Ovary (tissue), 9 donors: ENCODE data around the gene NECAB2. TPM values are rescaled to one million over a fixed set of nuclear protein-coding genes. Genes with fewer than 3 reads are reported as not detected.

Experiments
- DNase-seq, 5 donors: peaks; one replicate each; pipeline ENCODE4 v3.0.0-alpha.2; 2019 to 2020
- H3K27ac ChIP-seq, 2 donors: fragments of 200-600 bp; one replicate each; pipeline versions ENCODE4 v1.5.1 to v1.8.0; 2019 to 2022
- H3K27me3 ChIP-seq: fragments of 200-600 bp; one replicate; pipeline ENCODE4 v1.8.0; 2022
- H3K36me3 ChIP-seq: fragments of 200-600 bp; sonication (generic); one replicate; pipeline ENCODE4 v1.5.1; 2019
- H3K4me1 ChIP-seq: one replicate; pipeline ENCODE4 v1.8.1; 2013; ENCODE audit warnings: mild to moderate bottlenecking, moderate library complexity; ENCODE audit not compliant: insufficient read depth
- H3K4me3 ChIP-seq: fragments of 200-600 bp; sonication (generic); one replicate; pipeline ENCODE4 v1.5.1; 2017
- H3K9me3 ChIP-seq, 2 donors: fragments of 200-600 bp in 1 of 2; sonication (generic) in 1 of 2; one replicate each; pipeline versions ENCODE4 v1.5.1 to v1.8.1; 2013 to 2019; ENCODE audit warnings: mild to moderate bottlenecking in 1 of 2, moderate library complexity in 1 of 2
- EP300 ChIP-seq: sonication (generic); formaldehyde crosslinking; IDR thresholded peaks from one replicate; pipeline ENCODE4 v1.6.1; 2017; ENCODE audit warnings: antibody characterized with exemption
- POLR2A ChIP-seq: fragments of 450-650 bp; IDR thresholded peaks from one replicate; pipeline ENCODE4 v1.6.1; 2017; ENCODE audit warnings: antibody characterized with exemption, mild to moderate bottlenecking, moderate library complexity
- WGBS, 3 donors: extraction: QIAGEN DNeasy Blood & Tissue Kit in 1 of 3; methylation state at CpG; one replicate each; pipeline versions ENCODE4 v1.1.5 to v1.1.7; 2013 to 2017; 5-methylcytosine and 5-hydroxymethylcytosine counted together
- intact Hi-C, 4 donors: fragments of 100-400 bp; cut with DNase I; formaldehyde crosslinking; loops; one replicate each; pipeline versions ENCODE4 v1.11.0 to v1.15.1; 2022 to 2023
- polyA plus RNA-seq, 2 donors: library from polyadenylated mRNA; stranded (reverse); fragments of 200-250 nt in 1 of 2; fragments of 350-450 nt in 1 of 2; fragmentation: Illumina TruSeq in 1 of 2; extraction: RNeasy Lipid Tissue Mini Kit (QIAGEN cat#74804) in 1 of 2; gene quantifications; one replicate each; pipeline ENCODE4 v1.2.3, GENCODE V29; 2013 to 2014
- total RNA-seq, 7 donors: library from RNA; depleted of rRNA in 2 of 7; stranded (reverse); fragments of >200 nt in 2 of 7; fragmentation: NEBNext Ultra II Directional in 3 of 7; extraction: Animal tissue kit (Norgen Biotek cat#: 25700) in 3 of 7; gene quantifications; one replicate each; pipeline versions ENCODE4 v1.1.0 to v1.2.4, GENCODE V29; 2016 to 2023
- TF ChIP-seq, protein P1 (sequence below), 3 donors: fragments of 450-650 bp in 2 of 3; fragments of 200-600 bp in 1 of 3; IDR thresholded peaks; one replicate each; pipeline versions ENCODE4 v1.5.1 to v1.8.0; 2016 to 2022; ENCODE audit warnings: antibody characterized with exemption in 3 of 3, mild to moderate bottlenecking in 1 of 3
- donor health status: DM: no; HTN: no; CAD: no; lungs with moderate emphysema.
- donor health status: DM: no; HTN: no; CAD: no.
- donor health status: Bipolar disorder and iron deficiency.
- donor health status: DM: yes; HTN: yes; CAD: no.
- donor health status: DM: no; HTN: no; CAD: no.
- donor health status: DM: yes; HTN: yes; CAD: no.

NECAB2 gene
- total and polyA plus RNA-seq, 9 donors: 0.20 to 1.6 (median 0.50) TPM; not detected in 4

- H3K36me3 ChIP-seq: no peaks in the 10 kb centered on the region
- H3K4me3 ChIP-seq: no peak overlapping the region
- no peaks in the 10 kb centered on the region for H3K9me3 ChIP-seq
- no peak overlapping the region for H3K27ac ChIP-seq
- no peaks in the 10 kb centered on the region for H3K4me1 ChIP-seq
- TF ChIP-seq POLR2A (no peak), EP300 (no peak)
- TF ChIP-seq, protein P1, sequence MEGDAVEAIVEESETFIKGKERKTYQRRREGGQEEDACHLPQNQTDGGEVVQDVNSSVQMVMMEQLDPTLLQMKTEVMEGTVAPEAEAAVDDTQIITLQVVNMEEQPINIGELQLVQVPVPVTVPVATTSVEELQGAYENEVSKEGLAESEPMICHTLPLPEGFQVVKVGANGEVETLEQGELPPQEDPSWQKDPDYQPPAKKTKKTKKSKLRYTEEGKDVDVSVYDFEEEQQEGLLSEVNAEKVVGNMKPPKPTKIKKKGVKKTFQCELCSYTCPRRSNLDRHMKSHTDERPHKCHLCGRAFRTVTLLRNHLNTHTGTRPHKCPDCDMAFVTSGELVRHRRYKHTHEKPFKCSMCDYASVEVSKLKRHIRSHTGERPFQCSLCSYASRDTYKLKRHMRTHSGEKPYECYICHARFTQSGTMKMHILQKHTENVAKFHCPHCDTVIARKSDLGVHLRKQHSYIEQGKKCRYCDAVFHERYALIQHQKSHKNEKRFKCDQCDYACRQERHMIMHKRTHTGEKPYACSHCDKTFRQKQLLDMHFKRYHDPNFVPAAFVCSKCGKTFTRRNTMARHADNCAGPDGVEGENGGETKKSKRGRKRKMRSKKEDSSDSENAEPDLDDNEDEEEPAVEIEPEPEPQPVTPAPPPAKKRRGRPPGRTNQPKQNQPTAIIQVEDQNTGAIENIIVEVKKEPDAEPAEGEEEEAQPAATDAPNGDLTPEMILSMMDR (IDR thresholded peaks at IDR 0.05): no peak
- H3K27me3 ChIP-seq: no peaks in the 10 kb centered on the region
- WGBS, 3 donors: 75 to 83% (median 80%) methylated on average over 15 of the region's 15 CpGs
- DNase-seq: no peak
- intact Hi-C loops: no loop called here
Measured at GRCh38 chr16:83975590-83976260, 7.7 kb downstream of the NECAB2 start.

DNA sequence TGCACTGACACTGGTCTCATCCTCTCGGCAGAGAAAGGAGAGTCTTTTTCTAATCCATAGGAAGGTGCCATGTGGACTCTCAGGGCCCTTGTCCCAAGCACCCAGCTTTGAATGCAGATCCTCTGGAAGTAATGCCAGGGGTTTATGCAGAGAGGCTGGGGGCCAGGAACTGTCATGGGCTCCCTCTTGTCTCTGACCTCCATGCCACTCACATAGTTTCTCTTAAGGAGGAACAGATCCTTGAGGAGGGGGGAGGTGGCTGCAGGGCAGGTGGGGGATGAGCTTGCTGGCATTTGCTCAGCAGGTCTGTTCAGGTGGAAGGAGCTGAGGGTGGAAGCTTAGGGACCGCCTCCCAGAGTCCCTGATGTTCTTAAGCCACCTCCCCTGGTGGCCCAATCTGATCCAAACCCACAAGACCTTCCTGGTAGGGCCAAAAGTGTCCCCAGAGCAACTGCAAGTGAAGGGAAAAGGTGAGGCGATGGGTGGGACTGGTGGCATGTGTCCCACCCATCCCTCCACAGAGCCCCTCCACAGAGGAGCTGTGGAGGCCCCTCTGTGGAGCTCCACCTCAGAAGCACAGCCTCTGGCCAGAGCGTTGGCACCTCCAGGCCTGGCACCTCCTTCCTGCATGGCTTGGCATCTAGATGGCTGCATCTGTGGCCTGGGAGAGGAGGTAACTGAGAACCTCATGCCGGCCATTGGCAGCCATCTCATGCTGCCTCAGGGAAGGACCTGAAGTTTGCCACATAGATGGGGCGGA, 9.2 kb downstream of the NECAB2 start:
- H3K4me3 ChIP-seq: no peak overlapping the region
- H3K27ac ChIP-seq: no peak overlapping the region
- H3K36me3 ChIP-seq: no peaks in the 10 kb centered on the region
- 80 to 96% (median 95%) methylated on average over 6 of the region's 6 CpGs for whole genome bisulfite sequencing, 3 donors
- no peaks in the 10 kb centered on the region for H3K27me3 ChIP-seq
- H3K4me1 ChIP-seq: no peaks in the 10 kb centered on the region
- TF ChIP-seq, protein P1 (IDR thresholded peaks at IDR 0.05): no peak
- TF ChIP-seq POLR2A (no peak), EP300 (no peak)
- no peaks in the 10 kb centered on the region for H3K9me3 ChIP-seq
- intact Hi-C loops: no loop called here
- DNase-seq: no peak

- no peaks in the 10 kb centered on the region for H3K4me1 ChIP-seq
- H3K36me3 ChIP-seq: no peaks in the 10 kb centered on the region
- no peaks in the 10 kb centered on the region for H3K9me3 ChIP-seq
- TF ChIP-seq, protein P1 (IDR thresholded peaks at IDR 0.05): no peak
- TF ChIP-seq POLR2A: no peak
- no peak for TF ChIP-seq EP300
- no peak overlapping the region for H3K27ac ChIP-seq
- intact Hi-C loops: no loop called here
- H3K4me3 ChIP-seq: no peak overlapping the region
- no peak for DNase-seq
- H3K27me3 ChIP-seq: no peaks in the 10 kb centered on the region
- WGBS, 3 donors: 82 to 93% (median 83%) methylated on average over 5 of the region's 5 CpGs
Measured at GRCh38 chr16:83978401-83978904, 10.4 kb downstream of the NECAB2 start.

DNA sequence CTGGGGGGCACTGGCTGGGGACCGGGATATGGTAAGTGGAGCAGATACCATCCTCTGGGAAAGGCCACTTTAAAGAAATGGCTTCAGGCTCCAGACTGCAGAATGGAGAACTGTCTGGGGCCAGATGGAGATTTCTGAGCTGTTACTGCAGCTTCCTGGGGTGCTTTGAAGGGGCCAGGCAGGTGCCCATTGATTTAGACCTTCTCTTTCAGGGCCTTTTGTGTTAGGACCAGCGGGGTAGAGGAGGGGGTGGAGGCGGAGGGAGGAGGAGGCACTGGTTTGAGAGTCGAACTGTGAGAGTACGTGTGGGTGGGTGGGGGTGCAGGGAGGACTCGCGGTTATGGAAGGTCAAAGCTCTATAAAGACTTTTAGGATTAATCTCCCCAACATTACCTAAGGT, 11.4 kb downstream of the NECAB2 start:
- intact Hi-C loops: no loop called here
- Histone ChIP-seq H3K27ac (no peak overlapping the region), H3K9me3 (no peaks in the 10 kb centered on the region), H3K27me3 (no peaks in the 10 kb centered on the region), H3K4me1 (no peaks in the 10 kb centered on the region), H3K4me3 (no peak overlapping the region), H3K36me3 (no peaks in the 10 kb centered on the region)
- WGBS, 3 donors: 90 to 92% (median 91%) methylated on average over 7 of the region's 7 CpGs
- DNase-seq: no peak
- TF ChIP-seq POLR2A: no peak
- TF ChIP-seq EP300: no peak
- TF ChIP-seq, protein P1 (IDR thresholded peaks at IDR 0.05): no peak
